Measurements from ENCODE around the gene PPP1R16B. TPM values are rescaled to one million over a fixed set of nuclear protein-coding genes. Genes with fewer than 3 reads are reported as not detected.

PPP1R16B gene
- total RNA-seq, 4 donors from 2014 or later = 6.3 to 14.4 (median 9.0) TPM

GRCh38 chr20:38939686-38940085 lies 134.2 kb downstream of the PPP1R16B start:
- intact Hi-C loops (cut with DNase I) = no loop called here
- no peaks in the 10 kb centered on the region for H3K36me3 ChIP-seq

DNA sequence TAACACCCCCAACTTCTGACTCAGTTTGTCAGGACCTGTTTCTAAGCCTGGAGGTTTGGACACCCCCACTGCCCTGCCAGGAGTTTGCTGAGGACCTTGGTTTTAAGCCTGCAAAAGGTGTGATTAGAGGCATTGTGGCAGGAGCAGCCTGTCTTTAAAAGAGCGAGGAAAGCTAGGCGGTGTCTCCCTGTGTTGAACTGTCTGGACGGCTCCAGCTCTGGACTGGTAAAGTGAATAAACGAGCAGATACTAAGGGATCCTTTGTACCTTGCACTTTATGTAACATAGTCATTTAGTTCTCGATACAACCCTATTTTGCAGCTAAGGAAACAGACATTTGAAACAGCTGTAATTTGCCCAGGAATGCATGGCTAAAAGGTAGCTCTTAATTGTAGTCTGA lies 135.1 kb downstream of the PPP1R16B start:
- no peaks in the 10 kb centered on the region for H3K36me3 ChIP-seq
- WGBS, 2 donors = 97% methylated on average over 5 of the region's 5 CpGs
- no peaks in the 10 kb centered on the region for H3K27me3 ChIP-seq
- no peak overlapping the region for H3K4me3 ChIP-seq (replicated peaks in 1 of 3)
- no peaks in the 10 kb centered on the region for H3K4me1 ChIP-seq
- no peak for DNase-seq
- no peak overlapping the region for H3K27ac ChIP-seq
- TF ChIP-seq, protein P1, sequence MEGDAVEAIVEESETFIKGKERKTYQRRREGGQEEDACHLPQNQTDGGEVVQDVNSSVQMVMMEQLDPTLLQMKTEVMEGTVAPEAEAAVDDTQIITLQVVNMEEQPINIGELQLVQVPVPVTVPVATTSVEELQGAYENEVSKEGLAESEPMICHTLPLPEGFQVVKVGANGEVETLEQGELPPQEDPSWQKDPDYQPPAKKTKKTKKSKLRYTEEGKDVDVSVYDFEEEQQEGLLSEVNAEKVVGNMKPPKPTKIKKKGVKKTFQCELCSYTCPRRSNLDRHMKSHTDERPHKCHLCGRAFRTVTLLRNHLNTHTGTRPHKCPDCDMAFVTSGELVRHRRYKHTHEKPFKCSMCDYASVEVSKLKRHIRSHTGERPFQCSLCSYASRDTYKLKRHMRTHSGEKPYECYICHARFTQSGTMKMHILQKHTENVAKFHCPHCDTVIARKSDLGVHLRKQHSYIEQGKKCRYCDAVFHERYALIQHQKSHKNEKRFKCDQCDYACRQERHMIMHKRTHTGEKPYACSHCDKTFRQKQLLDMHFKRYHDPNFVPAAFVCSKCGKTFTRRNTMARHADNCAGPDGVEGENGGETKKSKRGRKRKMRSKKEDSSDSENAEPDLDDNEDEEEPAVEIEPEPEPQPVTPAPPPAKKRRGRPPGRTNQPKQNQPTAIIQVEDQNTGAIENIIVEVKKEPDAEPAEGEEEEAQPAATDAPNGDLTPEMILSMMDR (IDR thresholded peaks at IDR 0.05) = no peak
- TF ChIP-seq POLR2A (IDR thresholded peaks at IDR 0.05) = no peak
- intact Hi-C loops (cut with DNase I) = no loop called here
- H3K9me3 ChIP-seq = no peaks in the 10 kb centered on the region

More at GRCh38 chr20:38939686-38940085, 134.2 kb downstream of the PPP1R16B start:
- TF ChIP-seq, protein P1 (IDR thresholded peaks at IDR 0.05) = no peak
- no peak for TF ChIP-seq POLR2A (IDR thresholded peaks at IDR 0.05)
- no peaks in the 10 kb centered on the region for H3K27me3 ChIP-seq
- no peaks in the 10 kb centered on the region for H3K9me3 ChIP-seq
- H3K4me3 ChIP-seq (replicated peaks in 1 of 3) = no peak overlapping the region
- no peak for DNase-seq
- H3K4me1 ChIP-seq = no peaks in the 10 kb centered on the region
- H3K27ac ChIP-seq = no peak overlapping the region
- 79 to 90% methylated on average over 2 of the region's 2 CpGs for WGBS, 2 donors

DNA sequence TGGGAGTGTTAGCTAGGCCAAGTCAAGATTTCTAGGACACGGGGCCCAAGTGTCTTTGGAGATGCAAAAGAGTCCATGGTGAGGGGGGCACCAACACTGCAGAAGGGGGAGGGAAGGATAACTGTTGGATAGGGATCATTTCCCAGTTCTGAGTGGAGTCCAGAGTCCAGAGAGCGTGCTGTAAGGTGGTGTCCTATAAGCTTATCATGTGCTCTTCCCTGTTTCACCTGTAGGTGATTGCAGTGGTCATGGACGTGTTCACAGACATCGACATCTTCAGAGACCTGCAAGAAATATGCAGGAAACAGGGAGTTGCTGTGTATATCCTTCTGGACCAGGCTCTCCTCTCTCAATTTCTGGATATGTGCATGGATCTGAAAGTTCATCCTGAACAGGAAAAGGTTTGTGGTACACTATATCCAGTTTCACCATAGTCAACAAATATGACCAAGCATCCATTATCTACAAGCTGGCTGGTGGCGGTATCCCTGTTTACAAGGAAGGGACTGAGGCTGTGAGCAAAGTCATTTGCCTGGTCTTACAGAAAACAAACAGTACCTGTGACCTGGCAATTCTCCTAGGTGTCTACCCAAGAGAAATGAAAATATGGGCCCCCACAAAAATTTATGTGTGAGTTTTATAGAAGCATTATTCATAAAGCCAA lies 136.4 kb downstream of the PPP1R16B start:
- WGBS, 2 donors = 96 to 100% methylated on average over 5 of the region's 5 CpGs
- Histone ChIP-seq H3K27me3 (no peaks in the 10 kb centered on the region), H3K4me1 (no peaks in the 10 kb centered on the region), H3K36me3 (no peaks in the 10 kb centered on the region), H3K9me3 (no peaks in the 10 kb centered on the region), H3K27ac (no peak overlapping the region), H3K4me3 (replicated peaks in 1 of 3) (no peak overlapping the region)
- intact Hi-C loops (cut with DNase I) = no loop called here
- no peak for DNase-seq
- TF ChIP-seq, protein P1 (IDR thresholded peaks at IDR 0.05) = no peak
- TF ChIP-seq POLR2A (IDR thresholded peaks at IDR 0.05) = no peak

DNA sequence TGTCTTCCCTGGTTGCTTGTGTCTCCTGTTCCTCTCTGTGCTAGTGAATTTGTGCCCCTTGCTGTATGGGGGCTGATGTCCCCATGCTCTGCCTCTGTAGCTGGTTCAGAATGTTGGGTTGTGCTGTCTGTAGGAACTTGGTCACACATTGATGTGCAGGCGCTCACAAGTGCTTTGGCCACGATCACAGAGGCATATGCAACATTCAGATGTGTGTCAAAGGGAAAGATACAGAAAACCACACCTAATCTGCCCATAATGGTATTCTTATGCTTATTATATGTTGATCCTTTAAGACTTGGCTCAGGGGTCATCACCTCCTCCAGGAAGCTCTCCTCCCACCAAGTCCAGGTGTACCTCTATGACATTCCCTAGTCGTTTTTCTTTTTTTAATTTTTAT lies 139.5 kb downstream of the PPP1R16B start:
- Histone ChIP-seq H3K27ac (no peak overlapping the region), H3K4me3 (replicated peaks in 1 of 3) (no peak overlapping the region), H3K9me3 (no peaks in the 10 kb centered on the region), H3K4me1 (no peaks in the 10 kb centered on the region), H3K27me3 (no peaks in the 10 kb centered on the region), H3K36me3 (no peaks in the 10 kb centered on the region)
- no peak for DNase-seq
- TF ChIP-seq POLR2A (IDR thresholded peaks at IDR 0.05) = no peak
- TF ChIP-seq, protein P1 (IDR thresholded peaks at IDR 0.05) = no peak
- intact Hi-C loops (cut with DNase I) = no loop called here
- WGBS, 2 donors = 80 to 94% methylated on average over 3 of the region's 3 CpGs

DNA sequence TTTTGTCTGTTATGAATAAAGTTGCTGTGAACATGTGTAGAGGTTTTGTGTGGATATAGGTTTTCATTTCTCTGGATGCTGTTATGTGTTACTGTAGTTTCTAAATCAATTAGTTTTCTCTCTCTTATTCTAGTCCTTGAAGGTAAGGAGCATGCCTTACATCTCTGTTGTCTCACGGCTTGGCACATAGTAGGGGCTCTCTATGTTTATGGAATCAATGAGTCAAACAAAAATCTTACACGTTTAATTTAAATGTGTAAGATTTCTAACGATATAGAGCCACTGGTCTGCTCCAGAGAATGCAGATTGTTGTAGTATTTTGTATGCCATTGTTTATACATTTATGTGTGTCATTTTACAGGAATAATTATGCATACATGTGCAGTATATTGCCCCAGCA lies 141.3 kb downstream of the PPP1R16B start:
- H3K4me1 ChIP-seq = no peaks in the 10 kb centered on the region
- WGBS, 2 donors = 88 to 95% methylated on average over 3 of the region's 3 CpGs
- H3K27me3 ChIP-seq = no peaks in the 10 kb centered on the region
- TF ChIP-seq, protein P1 (IDR thresholded peaks at IDR 0.05) = no peak
- TF ChIP-seq POLR2A (IDR thresholded peaks at IDR 0.05) = no peak
- intact Hi-C loops (cut with DNase I) = no loop called here
- DNase-seq = no peak
- no peaks in the 10 kb centered on the region for H3K9me3 ChIP-seq
- H3K36me3 ChIP-seq = no peaks in the 10 kb centered on the region
- no peak overlapping the region for H3K27ac ChIP-seq
- no peak overlapping the region for H3K4me3 ChIP-seq (replicated peaks in 1 of 3)
